Breast epithelium (tissue), 4 donors: ENCODE results near the gene PRSS12. TPM values are rescaled to one million over a fixed set of nuclear protein-coding genes. Genes with fewer than 3 reads are reported as not detected.

Experiments
- DNase-seq, 2 donors: peaks; one replicate each; pipeline ENCODE4 v3.0.0-alpha.2; 2019; ENCODE audit warnings: low spot score in 2 of 2
- H3K27ac ChIP-seq, 2 donors: fragments of 200-600 bp; sonication (generic) in 1 of 2; one replicate each; pipeline ENCODE4 v1.5.1; 2016 to 2019; ENCODE audit warnings: mild to moderate bottlenecking in 1 of 2
- H3K27me3 ChIP-seq, 2 donors: fragments of 200-600 bp; sonication (generic) in 1 of 2; one replicate each; pipeline versions ENCODE4 v1.5.1 to v1.6.0; 2017 to 2019; ENCODE audit warnings: control low read depth in 1 of 2, mild to moderate bottlenecking in 1 of 2
- H3K36me3 ChIP-seq: fragments of 200-600 bp; one replicate; pipeline ENCODE4 v1.5.1; 2019
- H3K4me1 ChIP-seq, 2 donors: fragments of 200-600 bp; sonication (generic); one replicate each; pipeline ENCODE4 v1.5.1; 2016 to 2019; ENCODE audit warnings: control low read depth in 1 of 2
- H3K4me3 ChIP-seq, 3 donors: fragments of 200-600 bp; sonication (generic); 1 replicate in 2 of 3; 2 replicates in 1 of 3; pipeline ENCODE4 v1.5.1; 2016 to 2019; ENCODE audit warnings: mild to moderate bottlenecking in 3 of 3, moderate library complexity in 2 of 3
- H3K9me3 ChIP-seq, 2 donors: fragments of 200-600 bp; sonication (generic) in 1 of 2; one replicate each; pipeline ENCODE4 v1.5.1; 2016 to 2019; ENCODE audit warnings: control low read depth in 1 of 2
- POLR2A ChIP-seq: fragments of 450-650 bp; IDR thresholded peaks from one replicate; pipeline ENCODE4 v1.6.1; 2016; ENCODE audit warnings: antibody characterized with exemption, mild to moderate bottlenecking, moderate library complexity
- POLR2AphosphoS5 ChIP-seq, 3 donors: sonication (generic); formaldehyde crosslinking; IDR thresholded peaks; one replicate each; pipeline ENCODE4 v1.6.1; 2017; ENCODE audit warnings: antibody characterized with exemption in 3 of 3
- intact Hi-C: fragments of 100-400 bp; cut with DNase I; formaldehyde crosslinking; loops from one replicate; pipeline ENCODE4 v1.15.1; 2023; ENCODE audit warnings: low total_unique reads
- total RNA-seq, 3 donors: library from RNA; depleted of rRNA; stranded (reverse); fragments of >200 nt; gene quantifications; one replicate each; pipeline ENCODE4 v1.1.0, GENCODE V29; 2016
- TF ChIP-seq, protein P1 (sequence below), 3 donors: fragments of 450-650 bp; IDR thresholded peaks; one replicate each; pipeline ENCODE4 v1.5.1; 2016 to 2017; ENCODE audit warnings: antibody characterized with exemption in 3 of 3, mild to moderate bottlenecking in 3 of 3, moderate library complexity in 3 of 3

The PRSS12 gene
- total RNA-seq, 3 donors from 2014 or later, result 0.64 to 3.6 (median 2.2) TPM

DNA sequence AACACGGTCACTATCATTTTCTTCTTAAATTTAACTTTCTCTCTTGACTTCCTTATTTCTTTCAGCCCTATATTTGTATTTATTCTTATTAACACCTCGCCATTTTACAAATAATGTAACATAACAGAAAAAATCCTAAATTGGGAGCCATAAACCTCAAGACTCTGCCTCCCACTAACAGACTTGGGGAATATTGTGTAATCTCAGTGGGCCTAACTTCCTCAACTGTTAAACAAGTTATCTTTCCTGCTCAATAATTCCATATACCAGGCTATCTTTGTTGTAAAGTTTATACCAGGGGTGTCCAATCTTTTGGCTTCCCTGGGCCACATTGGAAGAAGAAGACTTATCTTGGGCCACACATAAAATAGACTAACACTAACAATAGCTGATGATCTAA, 26.2 kb downstream of the PRSS12 start:
- Histone ChIP-seq H3K27ac (no peak overlapping the region), H3K9me3 (no peaks in the 10 kb centered on the region), H3K36me3 (no peaks in the 10 kb centered on the region), H3K4me3 (no peak overlapping the region), H3K4me1 (no peaks in the 10 kb centered on the region), H3K27me3 (no peaks in the 10 kb centered on the region)
- intact Hi-C loops, result no loop called here
- TF ChIP-seq, protein P1, sequence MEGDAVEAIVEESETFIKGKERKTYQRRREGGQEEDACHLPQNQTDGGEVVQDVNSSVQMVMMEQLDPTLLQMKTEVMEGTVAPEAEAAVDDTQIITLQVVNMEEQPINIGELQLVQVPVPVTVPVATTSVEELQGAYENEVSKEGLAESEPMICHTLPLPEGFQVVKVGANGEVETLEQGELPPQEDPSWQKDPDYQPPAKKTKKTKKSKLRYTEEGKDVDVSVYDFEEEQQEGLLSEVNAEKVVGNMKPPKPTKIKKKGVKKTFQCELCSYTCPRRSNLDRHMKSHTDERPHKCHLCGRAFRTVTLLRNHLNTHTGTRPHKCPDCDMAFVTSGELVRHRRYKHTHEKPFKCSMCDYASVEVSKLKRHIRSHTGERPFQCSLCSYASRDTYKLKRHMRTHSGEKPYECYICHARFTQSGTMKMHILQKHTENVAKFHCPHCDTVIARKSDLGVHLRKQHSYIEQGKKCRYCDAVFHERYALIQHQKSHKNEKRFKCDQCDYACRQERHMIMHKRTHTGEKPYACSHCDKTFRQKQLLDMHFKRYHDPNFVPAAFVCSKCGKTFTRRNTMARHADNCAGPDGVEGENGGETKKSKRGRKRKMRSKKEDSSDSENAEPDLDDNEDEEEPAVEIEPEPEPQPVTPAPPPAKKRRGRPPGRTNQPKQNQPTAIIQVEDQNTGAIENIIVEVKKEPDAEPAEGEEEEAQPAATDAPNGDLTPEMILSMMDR (IDR thresholded peaks at IDR 0.05), result no peak
- TF ChIP-seq POLR2AphosphoS5 (IDR thresholded peaks at IDR 0.05) (no peak), POLR2A (no peak)
- no peak for DNase-seq

DNA sequence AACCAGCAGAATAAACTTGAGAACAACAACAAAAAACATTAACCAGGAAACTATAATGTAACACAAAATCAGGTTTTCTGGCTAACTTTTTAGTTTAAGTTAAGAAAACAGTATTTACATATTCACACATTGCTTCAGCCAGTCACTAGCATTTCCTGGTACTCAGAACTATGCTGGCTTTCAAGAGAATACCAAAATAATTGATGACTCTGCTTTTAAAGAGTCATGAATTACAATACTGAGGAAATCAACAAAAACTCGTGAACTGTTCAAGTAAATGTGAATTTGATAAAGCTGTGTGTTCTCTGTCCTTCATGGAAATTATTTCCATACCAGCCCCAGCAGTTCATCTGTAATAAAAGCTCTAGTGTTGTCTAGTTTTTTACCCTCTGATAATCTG, 27.4 kb downstream of the PRSS12 start:
- Histone ChIP-seq H3K9me3 (no peaks in the 10 kb centered on the region), H3K27ac (no peak overlapping the region), H3K36me3 (no peaks in the 10 kb centered on the region), H3K4me3 (no peak overlapping the region), H3K4me1 (no peaks in the 10 kb centered on the region), H3K27me3 (no peaks in the 10 kb centered on the region)
- intact Hi-C loops, result no loop called here
- TF ChIP-seq, protein P1 (IDR thresholded peaks at IDR 0.05), result no peak
- TF ChIP-seq POLR2AphosphoS5 (IDR thresholded peaks at IDR 0.05) (no peak), POLR2A (no peak)
- DNase-seq, result no peak

DNA sequence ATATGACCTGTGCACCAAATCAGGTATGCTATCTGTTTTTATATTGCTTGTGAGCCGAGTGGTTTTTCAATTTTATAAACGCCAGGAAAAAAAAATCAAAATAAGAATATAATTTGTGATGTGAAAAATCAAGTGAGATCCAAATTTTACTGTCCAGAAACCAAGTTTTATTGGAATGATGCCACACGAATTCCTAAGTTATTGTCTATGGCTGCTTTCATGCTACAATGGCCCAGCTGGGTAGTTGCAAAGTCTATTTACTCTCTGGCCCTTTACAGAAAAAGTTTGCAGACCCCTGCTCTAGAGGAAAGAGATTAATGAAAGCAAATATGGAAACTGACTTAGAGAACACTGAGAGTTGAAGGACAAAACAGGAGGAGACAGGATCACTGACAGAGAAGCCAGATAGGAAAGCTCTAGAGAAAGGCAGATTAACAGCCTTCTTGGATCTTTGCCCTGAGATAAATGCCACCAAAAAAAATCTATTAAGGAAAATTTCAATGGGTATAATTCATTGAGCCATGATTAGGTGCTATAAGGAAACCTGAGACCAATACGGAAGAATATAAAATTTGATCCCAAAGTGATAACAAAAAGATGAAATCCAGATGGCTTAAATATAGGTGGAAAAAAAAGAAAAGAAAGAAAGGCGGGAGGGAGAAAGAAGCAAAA, 29.8 kb downstream of the PRSS12 start:
- DNase-seq, result no peak
- no peaks in the 10 kb centered on the region for H3K36me3 ChIP-seq
- H3K9me3 ChIP-seq, result no peaks in the 10 kb centered on the region
- no peak overlapping the region for H3K27ac ChIP-seq
- intact Hi-C loops, result no loop called here
- TF ChIP-seq, protein P1 (IDR thresholded peaks at IDR 0.05), result no peak
- TF ChIP-seq POLR2A, result no peak
- TF ChIP-seq POLR2AphosphoS5 (IDR thresholded peaks at IDR 0.05), result no peak
- no peak overlapping the region for H3K4me3 ChIP-seq
- H3K27me3 ChIP-seq, result no peaks in the 10 kb centered on the region
- H3K4me1 ChIP-seq, result no peaks in the 10 kb centered on the region

DNA sequence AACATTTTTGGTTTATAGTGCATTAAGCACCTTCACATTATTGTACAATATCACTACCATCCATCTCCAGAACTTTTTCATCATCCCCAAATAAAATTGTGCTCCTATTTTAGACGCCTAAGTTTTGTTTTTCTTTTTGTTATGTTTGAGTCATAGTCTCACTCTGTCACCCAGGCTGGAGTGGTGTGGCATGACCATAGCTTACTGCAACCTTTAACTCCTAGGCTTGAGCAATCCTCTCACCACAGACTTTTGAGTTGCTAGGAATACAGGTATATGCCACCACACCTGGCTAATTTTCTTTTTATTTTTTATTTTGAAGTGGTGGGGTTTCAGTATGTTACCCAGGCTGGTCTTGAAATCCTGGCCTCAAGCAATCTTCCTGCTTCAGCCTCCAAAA, 33.9 kb downstream of the PRSS12 start:
- no peak overlapping the region for H3K27ac ChIP-seq
- intact Hi-C loops, result no loop called here
- no peaks in the 10 kb centered on the region for H3K9me3 ChIP-seq
- no peak for TF ChIP-seq POLR2A
- TF ChIP-seq, protein P1 (IDR thresholded peaks at IDR 0.05), result no peak
- TF ChIP-seq POLR2AphosphoS5 (IDR thresholded peaks at IDR 0.05), result no peak
- H3K4me3 ChIP-seq, result no peak overlapping the region
- no peaks in the 10 kb centered on the region for H3K36me3 ChIP-seq
- no peak for DNase-seq
- no peaks in the 10 kb centered on the region for H3K27me3 ChIP-seq
- H3K4me1 ChIP-seq, result no peaks in the 10 kb centered on the region

DNA sequence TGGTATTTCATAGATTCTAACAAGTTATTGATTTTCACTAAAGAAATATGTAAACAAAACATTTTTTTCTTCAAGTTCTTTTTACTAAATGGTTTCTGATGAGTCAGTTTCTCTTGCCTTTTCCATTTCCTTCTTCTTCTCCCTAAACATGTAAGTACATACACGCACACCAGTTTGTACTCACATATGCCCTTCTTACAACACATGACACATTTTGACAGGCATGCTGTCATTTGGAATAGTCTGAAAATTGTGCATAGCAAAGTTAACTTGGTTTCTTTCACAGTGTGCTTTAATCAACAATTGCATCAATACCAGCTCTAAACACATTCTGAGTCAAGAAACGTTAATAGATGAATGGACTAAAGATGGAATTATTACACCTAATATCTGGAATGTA, 35.1 kb downstream of the PRSS12 start:
- no peaks in the 10 kb centered on the region for H3K27me3 ChIP-seq
- H3K4me1 ChIP-seq, result no peaks in the 10 kb centered on the region
- no peaks in the 10 kb centered on the region for H3K36me3 ChIP-seq
- no peak for DNase-seq
- no peak overlapping the region for H3K27ac ChIP-seq
- intact Hi-C loops, result no loop called here
- no peaks in the 10 kb centered on the region for H3K9me3 ChIP-seq
- no peak overlapping the region for H3K4me3 ChIP-seq
- TF ChIP-seq POLR2AphosphoS5 (IDR thresholded peaks at IDR 0.05) (no peak), POLR2A (no peak)
- TF ChIP-seq, protein P1 (IDR thresholded peaks at IDR 0.05), result no peak
